Loucy (cell line): ENCODE measurements around the gene CHN1.

Experiments
- CTCF ChIP-seq: fragments of 200-600 bp; sonication (generic); conservative IDR thresholded peaks from 2 replicates; pipeline ENCODE4 v1.5.1; 2014; ENCODE audit warnings: mild to moderate bottlenecking, antibody characterized with exemption, low read length
- EZH2phosphoT487 ChIP-seq: fragments of 200-600 bp; IDR thresholded peaks from 2 replicates; pipeline ENCODE4 v1.6.1; 2018; ENCODE audit warnings: antibody characterized with exemption, mild to moderate bottlenecking, moderate library complexity, borderline replicate concordance

GRCh38 chr2:174846941-174847938 lies 157.9 kb downstream of the CHN1 start:
- TF ChIP-seq CTCF: no peak
- no peak for TF ChIP-seq EZH2phosphoT487
